HUDEP-2 (cell line): ENCODE results near the gene CHURC1.

Experiments
- DNase-seq, 76 experiments: peaks; one replicate each; lab custom pipeline; 2025; ENCODE audit not compliant: unreplicated experiment in 76 of 76; lab: John Stamatoyannopoulos, UW

Gene CHURC1

DNA sequence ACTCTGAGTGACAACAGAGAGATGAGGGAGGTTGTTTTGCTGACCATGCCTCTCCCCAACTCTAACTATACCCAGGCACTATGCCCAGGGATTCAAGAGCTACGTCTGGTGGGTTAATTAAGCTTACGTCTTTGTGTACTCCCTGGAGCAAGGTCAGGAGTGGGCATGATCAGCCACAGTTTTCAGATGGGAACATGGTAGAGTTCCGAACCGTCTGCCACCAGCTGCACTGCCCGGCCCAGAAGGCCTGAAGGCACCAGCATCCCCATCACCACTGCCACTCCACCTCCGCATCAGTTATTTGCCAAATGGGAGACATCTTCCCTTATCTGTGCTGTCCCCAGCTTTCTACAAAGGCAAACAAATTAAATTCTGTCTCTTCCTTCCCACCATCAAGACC, 39.4 kb downstream of the CHURC1 start:
- no peak for DNase-seq

DNA sequence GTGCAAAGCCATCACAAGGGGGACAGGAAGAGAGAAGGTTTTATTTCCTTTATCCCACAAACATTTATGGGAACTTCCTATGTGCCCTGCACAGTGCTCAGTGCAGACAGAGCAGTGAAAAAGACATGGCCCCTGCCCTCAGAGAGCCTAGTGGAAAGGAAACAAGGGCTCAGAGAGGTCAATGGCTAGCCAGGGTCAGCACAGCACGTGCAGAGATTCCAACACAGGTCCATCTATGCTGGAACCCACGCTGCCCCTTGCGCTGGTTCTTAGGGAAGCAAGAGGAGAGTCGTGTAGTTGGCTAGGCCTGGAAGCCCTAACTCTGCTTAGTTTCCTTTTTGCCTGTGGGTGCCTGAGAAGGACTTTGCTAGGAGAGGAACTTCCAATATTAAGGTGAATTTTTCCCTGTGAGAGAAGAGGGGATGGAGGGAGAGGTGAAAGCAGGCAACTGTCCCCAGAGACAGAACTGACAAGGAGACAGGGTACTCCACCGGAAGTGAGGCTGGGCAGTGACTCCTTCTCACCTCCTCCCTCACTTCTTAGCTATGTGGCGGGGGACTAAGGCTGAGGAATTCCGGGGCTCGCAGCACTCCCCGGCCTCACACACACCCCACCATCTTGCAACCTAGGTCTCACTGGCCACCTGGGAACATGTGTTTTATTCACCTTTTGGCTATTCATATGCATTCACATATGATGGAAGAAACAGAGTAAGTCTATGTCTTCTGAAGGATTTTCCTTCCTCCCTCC, 40.4 kb downstream of the CHURC1 start:
- DNase-seq: no peak

DNA sequence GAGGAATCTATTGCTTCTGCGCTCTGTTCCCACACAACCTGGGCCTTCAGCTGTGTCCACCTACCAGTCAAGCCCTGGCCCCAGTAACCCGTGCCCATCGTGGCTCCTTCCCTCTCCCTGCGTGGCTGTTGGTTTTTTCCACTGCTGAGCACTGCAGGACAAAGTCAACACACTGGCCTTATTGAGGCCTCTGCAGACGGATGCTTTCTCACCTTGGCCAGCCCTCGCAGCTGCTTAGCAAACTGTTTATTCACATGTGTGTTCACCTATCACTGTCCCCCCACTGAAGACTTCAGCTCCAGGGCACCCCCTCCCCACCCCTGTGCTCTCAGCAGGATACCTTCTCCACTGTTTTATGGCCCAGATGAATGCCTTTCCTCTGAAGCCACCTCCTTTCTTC, 41.0 kb downstream of the CHURC1 start:
- DNase-seq: no peak

DNA sequence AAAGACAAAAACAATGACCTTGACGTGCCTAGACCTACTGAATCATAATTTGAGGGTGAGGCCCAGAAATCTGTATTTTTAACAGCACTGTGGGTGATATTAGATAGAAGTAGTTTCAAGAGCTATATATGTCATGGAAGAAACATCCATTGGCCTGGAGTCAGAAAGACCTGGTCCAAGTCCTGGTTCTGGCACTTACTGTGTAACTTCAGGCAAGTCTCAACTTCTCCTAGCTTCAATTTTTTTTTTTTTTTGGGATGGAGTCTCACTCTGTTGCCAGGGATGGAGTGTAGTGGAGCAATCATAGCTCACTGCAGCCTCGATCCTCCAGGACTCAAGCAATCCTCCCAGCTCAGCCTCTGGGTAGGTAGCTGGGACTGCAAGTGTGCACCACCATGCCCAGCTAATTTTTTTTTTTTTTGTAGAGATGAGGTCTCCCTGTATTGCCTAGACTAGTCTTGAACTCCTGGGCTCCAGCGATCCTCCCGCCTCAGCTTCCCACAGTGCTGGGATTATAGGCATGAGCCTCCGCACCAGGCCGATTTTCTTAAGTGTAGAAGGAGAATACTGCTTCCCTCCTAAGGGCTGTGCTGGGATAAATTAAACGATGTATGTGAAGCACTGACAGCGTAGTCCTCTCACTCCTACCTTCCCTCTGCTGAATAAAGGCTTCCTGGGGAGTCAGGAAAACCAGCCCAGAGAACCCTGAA, 42.6 kb downstream of the CHURC1 start:
- DNase-seq: no peak

DNA sequence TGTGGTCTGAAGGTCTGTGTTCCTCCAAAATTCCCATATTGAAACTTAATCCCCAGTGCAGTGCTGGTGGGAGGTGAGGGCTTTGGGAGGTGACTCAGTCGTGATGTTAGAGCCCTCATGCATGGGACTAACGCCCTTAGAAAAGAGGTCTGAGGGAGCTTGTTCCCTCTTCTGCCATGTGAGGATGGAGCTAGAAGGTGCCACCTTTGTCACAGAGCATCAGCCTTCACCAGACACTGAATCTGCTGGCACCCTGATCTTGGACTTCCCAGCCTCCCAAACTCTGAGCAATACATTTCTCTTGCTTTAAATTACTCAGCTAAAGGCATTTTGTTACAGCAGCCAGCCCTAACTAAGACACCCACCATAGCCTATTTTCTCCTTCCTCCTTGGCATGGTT, 43.9 kb downstream of the CHURC1 start:
- DNase-seq: no peak

DNA sequence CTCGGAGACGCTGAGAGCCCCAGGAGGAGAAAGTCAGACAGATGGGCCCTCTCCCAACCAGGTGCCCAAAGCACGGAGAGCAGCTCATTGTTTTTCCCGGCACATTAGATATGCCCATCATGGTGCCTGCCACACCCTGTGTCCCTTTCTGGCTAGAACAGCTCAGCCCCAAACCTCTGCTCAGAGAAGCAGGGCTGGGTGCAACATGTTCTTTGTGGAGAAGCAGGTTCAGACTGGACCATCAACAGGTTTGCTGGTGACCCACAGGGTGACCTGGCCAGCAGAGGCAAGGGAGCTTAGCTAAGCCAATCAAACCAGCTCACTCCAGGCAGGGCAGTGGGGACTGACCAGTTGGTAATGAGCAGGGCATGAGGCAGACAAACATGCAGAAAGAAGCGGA, 44.5 kb downstream of the CHURC1 start:
- DNase-seq: no peak

DNA sequence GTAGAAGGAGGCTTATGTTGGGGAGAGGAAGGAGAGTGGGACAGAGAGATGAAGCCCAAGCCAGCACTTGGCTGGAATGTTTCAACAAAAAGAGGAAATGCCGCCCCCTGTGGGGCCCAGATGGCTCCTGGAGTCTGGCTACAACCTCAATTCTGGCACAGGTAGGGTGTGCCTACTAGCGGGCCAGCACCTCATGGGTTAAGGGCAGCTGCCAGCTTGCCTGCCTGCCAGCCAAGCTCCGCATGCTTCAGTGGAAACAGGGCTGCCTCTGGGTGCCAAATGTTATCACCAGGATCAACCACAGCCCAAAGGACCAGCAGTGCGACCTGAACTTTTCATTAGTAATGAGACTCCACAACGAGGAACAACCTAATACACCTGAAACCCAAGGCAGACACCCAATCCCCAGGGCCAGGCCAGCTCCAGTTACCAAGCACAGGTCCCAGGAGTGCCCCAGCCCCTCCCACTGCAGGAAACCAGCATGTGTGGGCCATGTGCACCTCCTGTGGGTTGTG, 46.6 kb downstream of the CHURC1 start:
- peak in 3 of 76 experiments; percentile 7 to 15 (median 7) for DNase-seq

DNA sequence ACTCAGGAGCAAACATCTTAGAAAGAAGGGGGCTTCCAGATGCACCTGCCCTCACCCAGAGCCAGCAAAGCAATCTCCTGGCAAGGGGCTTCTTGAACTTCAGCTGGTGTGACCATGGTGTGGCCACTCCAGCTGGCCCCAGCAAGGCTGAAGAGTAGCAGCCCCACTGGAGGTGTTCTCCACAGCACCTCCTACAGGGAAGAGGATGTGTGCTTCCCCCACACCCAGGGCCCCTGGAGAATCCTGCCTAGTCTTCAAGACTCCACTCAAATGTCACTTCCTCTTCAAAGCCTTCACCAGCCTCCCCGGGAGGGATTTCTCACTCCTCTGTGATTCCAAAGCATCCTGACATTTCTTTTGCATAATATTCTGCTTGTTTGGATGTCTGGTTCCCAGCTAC, 49.4 kb downstream of the CHURC1 start:
- DNase-seq: no peak

DNA sequence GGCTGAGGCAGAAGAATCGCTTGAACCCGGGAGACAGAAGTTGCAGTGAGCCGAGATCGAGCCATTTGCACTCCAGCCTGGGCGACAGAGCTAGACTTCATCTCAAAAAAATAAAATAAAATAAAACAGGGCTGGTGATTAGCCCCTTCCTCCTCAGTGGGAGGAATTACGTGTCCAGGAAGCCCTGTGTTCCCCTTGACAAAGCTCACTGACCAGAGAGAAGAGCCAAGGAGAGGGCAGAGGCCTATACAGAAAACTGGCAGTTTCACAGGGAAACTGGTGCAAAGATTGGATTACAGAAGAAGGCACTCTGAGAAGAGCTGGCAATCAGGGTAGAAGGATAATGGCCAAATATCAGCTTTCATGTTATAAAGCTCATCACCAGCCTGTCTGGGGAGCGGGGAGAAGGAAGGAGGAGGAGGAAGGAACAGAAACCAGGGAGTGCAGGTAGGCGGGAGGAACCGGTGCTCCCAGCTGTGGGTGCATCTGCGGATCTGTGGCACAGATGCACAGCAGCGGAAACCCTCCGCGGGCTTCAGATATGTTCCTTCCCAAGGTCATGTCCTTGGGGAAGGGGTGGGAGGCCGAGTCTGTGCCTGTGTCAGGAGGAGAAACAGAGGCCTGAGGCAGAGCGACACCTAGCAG, 51.2 kb downstream of the CHURC1 start:
- DNase-seq: no peak

DNA sequence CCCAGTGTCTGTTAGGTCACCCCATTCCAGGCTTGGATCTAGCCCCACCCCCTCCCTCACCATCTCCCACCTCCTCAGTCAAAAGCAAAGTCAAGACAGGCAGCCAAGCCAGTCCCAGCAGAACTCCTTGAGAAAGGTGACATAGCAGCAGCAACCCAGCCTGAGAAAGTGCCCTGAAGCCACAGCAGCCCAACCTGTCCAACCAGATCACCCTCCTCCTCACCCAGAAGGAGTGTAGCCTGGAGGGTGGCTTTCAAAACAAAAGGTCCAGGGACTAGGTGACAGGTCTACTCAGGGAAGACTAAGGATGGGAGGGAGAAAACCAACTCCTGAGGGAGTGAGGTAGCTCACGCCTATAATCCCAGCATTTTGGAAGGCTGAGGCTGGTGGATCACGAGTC, 52.7 kb downstream of the CHURC1 start:
- DNase-seq: no peak

DNA sequence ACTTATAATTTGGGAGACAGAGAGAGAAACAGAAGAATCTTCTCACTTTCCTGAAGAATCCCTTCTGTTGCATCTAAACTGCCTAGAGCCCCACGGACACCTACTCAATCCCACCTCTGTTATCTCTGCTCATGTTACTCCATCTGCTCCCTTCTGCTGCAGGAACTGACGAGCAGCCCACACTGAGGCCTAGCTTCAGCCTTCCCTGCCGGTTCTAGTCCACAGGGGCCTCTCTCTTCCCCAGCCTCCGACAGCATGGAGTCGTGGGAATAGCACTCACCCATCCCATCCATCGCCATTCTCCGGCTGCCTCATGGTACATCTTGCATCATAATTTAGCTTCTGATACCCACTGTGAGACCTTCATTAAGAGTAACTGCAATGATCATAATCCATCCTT, 53.9 kb downstream of the CHURC1 start:
- no peak for DNase-seq

DNA sequence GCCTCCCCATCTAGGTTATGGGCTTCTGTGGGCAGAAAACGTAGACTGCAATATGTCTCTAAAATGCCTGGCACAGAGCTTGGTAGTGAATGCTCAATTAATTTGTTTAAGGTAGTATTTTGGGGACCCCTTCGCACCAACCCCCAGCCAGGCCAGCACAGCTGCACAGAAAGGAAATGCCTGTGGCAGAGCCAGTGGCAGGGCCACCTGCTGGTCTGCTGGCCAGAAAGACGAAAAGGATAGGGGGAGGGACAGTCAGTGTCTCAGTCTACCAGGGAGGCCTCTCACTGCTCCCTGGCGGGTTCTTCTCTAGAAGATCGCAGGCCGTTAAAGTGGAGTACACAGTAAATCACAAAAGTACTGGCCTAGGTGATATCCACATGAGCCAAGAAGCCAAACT, 54.4 kb downstream of the CHURC1 start:
- DNase-seq: no peak

DNA sequence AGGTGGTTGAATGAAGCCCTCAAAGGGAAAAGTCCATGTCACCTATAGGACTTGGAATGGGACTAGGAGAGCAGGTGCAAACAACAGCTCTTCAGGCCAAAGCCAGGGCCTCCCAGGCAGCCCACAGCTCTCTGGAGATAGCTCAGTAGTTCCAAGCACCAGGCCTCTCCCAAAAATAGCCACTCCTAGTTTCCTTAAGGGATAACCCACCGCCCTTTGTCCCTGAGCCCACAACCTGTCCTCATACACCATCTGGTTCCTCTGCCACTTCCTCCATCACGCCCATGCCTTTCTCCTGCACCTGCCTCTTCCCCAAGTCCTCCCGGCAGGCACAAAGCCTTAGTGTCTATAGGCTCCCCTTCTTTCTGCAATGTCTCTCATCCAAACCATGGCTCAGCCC, 55.8 kb downstream of the CHURC1 start:
- DNase-seq: no peak

DNA sequence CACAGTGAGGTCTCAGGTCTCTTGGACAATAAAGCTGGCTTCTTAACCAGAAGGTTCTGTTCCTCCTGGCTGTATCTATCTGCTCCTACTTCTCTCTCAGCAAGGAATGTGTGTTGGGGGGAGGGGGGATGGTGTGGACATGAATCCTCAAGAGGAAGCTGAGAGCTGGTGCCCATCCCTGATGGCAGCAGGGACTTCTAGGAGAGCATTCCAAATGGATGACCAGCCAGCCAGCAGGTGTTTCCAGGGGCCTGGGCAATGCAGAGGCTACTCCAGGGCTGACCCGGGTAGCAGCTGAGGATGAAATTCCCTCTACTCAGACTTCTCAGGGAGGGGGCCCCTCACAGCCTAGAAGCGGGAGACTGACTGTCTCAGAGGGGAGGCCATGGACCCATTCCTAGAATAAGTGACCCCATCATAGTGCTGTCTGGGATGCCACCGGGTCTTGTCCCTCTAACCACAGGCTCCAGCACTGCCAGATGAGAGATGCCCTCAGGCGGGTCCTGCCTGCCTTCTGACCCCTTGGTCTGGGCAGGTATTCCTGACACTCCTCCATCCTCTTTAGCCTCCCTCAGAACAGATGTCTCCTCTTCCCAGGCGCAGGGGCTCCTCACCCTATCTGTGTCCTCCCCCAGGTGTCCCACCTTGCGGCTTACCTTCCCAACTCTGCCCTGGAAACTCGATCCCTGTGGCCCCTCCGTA, 56.7 kb downstream of the CHURC1 start:
- DNase-seq: no peak

DNA sequence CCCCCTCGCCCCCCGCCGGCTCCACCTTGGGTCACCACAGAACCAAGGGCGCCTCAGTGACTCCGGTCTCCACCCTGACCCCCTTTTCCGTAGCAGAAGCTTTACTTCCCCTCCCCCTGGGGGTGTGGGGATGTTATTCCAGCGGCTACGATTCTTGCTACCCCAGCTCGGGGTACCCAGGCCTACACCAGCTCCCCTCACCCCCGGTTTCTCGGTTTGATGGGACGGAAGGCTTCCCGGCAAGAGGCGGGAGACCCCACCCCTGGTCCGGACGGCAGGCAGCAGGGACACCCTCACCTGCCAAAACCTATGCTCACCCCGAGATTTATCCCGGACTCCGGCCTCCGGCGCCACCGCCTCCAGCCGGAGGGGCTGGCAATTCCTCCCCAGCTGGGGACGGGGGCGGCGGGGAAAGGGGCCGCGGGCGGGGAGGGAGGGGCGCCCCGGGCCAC, 57.3 kb downstream of the CHURC1 start:
- no peak for DNase-seq

DNA sequence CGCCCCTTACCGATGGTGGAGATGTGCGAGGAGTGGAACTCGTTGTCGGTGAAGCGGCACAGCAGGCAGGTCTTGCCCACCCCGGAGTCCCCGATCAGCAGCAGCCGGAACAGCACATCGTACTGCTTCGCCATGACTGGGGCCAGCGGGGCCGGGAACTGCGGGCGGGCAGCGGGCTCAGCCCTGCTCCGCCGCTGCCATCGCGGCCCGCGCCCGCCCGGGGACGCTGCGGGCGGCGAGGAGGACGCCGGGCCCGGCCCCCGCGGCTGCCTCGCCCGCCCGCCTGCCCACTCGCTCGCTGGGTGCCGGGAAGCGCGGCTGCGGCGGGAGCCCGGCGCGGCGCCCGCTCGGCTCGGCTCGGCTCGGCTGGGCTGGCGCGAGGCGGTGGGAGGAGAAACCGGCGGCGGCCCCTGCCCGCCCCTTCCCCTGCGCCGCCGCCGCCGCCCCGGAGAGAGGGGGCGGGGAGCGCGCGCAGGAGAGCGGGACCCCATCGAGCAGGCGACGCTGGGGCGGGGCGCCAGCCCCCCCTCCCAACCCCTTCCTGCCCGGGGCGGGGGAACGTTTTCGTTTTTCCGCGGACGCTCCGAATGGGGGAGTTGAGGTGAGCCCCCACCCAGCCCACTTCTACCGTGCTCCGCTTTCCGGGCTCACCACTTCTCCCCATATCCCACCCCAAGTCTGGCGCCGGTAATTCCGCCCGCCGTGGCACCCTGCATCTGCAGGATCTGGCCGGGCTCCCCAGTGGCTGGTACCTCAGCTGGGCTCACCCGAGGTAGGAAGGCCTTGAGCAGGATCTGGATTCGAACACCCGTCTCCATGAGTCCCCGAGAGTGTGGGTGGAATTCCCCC, 57.9 kb downstream of the CHURC1 start, which contains the start of gene RAB15:
RAB15 (minus strand) TSS at position 394 of the 849 bp plus-strand sequence; CDS start at position 134, 260 bp downstream.
- peak in 4 of 76 experiments; percentile 3 to 12 (median 8) for DNase-seq

DNA sequence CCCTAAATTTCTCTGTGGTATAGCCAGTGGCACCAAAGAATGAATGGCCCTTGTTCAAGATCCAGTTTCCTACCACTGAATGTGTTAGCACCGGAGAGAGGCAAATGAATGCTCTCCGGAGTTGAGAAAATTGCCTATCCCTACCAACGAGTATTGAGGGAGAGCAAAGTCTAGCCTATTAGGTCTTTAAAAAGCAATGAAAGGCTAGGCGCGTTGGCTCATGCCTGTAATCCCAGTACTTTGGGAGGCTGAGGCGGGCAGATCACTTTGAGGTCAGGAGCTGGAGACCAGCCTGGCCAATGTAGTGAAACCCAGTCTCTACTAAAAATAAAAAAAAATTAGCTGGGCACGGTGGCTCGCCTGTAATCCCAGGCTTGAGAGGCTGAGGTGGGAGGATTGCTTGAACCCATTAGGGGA, 58.8 kb downstream of the CHURC1 start:
- no peak for DNase-seq

DNA sequence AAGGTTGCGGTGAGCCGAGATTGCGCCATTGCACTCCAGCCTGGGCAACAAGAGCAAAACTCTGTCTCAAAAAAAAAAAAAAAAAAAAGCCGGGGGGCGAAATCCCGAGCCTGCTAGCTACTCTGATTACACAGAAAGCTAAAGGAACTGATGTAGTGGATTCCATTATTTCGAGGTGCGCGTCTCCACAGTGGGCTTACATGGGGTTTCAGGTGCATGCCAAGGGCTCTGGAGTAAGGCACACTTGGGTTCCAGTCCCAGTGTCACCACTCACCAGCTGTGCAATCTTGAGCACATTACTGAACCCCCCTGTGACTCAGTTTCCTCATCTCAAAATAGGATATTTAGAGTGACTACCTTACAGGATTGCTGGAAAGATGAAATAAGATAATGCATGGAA, 59.6 kb downstream of the CHURC1 start:
- DNase-seq: no peak

DNA sequence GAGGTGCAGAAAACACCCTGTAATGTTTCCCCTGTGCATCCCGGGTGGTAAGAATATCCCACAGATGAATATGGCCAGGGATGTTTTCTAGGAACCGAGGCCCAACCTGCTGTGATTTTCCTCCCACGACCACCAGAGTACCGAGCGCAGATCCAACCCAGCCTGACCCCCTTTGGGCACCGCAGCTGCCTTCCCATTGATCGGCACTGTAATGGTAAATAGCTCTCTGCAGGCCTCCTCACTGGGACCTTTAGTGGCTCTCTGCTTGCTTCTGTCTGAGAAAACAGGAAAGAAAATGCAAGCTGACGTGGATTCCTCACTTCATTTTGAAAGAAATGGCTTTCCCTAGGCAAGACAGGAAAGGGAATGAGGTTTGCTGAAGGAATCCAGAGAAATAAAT, 60.3 kb downstream of the CHURC1 start:
- DNase-seq: no peak
